GM23338 (cell line): ENCODE measurements around the gene GK2. TPM values are rescaled to one million over a fixed set of nuclear protein-coding genes. Genes with fewer than 3 reads are reported as not detected.

Experiments used
- ATAC-seq: fragments of 200-7000 bp; cut with Tn5 transposase; 3 replicates; pipeline ENCODE4 v1.9.1; 2020
- DNase-seq: peaks from one replicate; pipeline ENCODE4 v3.0.0-alpha.2; 2015; ENCODE audit warnings: low spot score
- H2AFZ ChIP-seq: fragments of 200-600 bp; sonication (generic); 2 replicates; pipeline ENCODE4 v1.8.0; 2016; ENCODE audit warnings: antibody characterized with exemption, mild to moderate bottlenecking, moderate library complexity
- H3F3A ChIP-seq: fragments of 200-600 bp; sonication (generic); replicated peaks from 2 replicates; pipeline ENCODE4 v1.8.0; 2017; ENCODE audit warnings: antibody characterized with exemption, mixed run types, low read depth
- H3K27ac ChIP-seq: fragments of 200-600 bp; sonication (generic); 2 replicates; pipeline ENCODE4 v1.6.1; 2016; ENCODE audit warnings: low read depth
- H3K27me3 ChIP-seq: fragments of 200-600 bp; sonication (generic); 2 replicates; pipeline ENCODE4 v1.8.0; 2016; ENCODE audit warnings: mild to moderate bottlenecking, mixed run types, moderate library complexity; ENCODE audit not compliant: insufficient read depth
- H3K36me3 ChIP-seq: fragments of 200-600 bp; sonication (generic); 2 replicates; pipeline ENCODE4 v1.8.0; 2016; ENCODE audit warnings: mild to moderate bottlenecking; ENCODE audit not compliant: insufficient read depth
- H3K4me1 ChIP-seq: fragments of 200-600 bp; sonication (generic); 2 replicates; pipeline ENCODE4 v1.8.0; 2016; ENCODE audit warnings: mild to moderate bottlenecking, moderate library complexity; ENCODE audit not compliant: insufficient read depth
- H3K4me2 ChIP-seq: fragments of 200-600 bp; sonication (generic); 2 replicates; pipeline ENCODE4 v1.7.1; 2017; ENCODE audit warnings: mixed run types
- H3K4me3 ChIP-seq: fragments of 200-600 bp; sonication (generic); 2 replicates; pipeline ENCODE4 v1.6.1; 2016; ENCODE audit warnings: mixed run types
- H3K79me2 ChIP-seq: fragments of 200-600 bp; sonication (generic); replicated peaks from 2 replicates; pipeline ENCODE4 v1.8.0; 2017; ENCODE audit warnings: mild to moderate bottlenecking; ENCODE audit not compliant: insufficient read depth
- H3K9me2 ChIP-seq: fragments of 200-600 bp; sonication (generic); 2 replicates; pipeline ENCODE4 v1.8.0; 2017; ENCODE audit not compliant: insufficient read depth
- H4K20me1 ChIP-seq: fragments of 200-600 bp; sonication (generic); replicated peaks from 2 replicates; pipeline ENCODE4 v1.8.0; 2017; ENCODE audit warnings: mild to moderate bottlenecking; ENCODE audit not compliant: insufficient read depth
- H3K27ac Mint-ChIP-seq: 2 replicates; pipeline ENCODE4 v1.8.0; 2020; ENCODE audit warnings: inconsistent platforms, mild to moderate bottlenecking, moderate library complexity, mixed read lengths
- H3K27me3 Mint-ChIP-seq: 3 replicates; pipeline ENCODE4 v1.8.0; 2022; ENCODE audit warnings: low read depth, mild to moderate bottlenecking, moderate library complexity, mixed read lengths, inconsistent platforms; ENCODE audit not compliant: insufficient read depth, poor library complexity
- H3K36me3 Mint-ChIP-seq: 3 replicates; pipeline ENCODE4 v1.8.0; 2021; ENCODE audit warnings: low read depth, mild to moderate bottlenecking, inconsistent platforms, moderate library complexity, mixed read lengths
- H3K4me1 Mint-ChIP-seq: 3 replicates; pipeline ENCODE4 v1.8.0; 2020; ENCODE audit warnings: mild to moderate bottlenecking, inconsistent platforms, mixed read lengths
- H3K4me3 Mint-ChIP-seq: 3 replicates; pipeline ENCODE4 v1.8.0; 2021; ENCODE audit warnings: moderate library complexity, mild to moderate bottlenecking, inconsistent platforms, mixed read lengths
- H3K9me3 Mint-ChIP-seq: 3 replicates; pipeline ENCODE4 v1.8.0; 2020; ENCODE audit warnings: moderate library complexity, mild to moderate bottlenecking, inconsistent platforms, mixed read lengths
- EZH2phosphoT487 ChIP-seq: fragments of 200-600 bp; sonication (generic); IDR thresholded peaks from one replicate; pipeline ENCODE4 v1.8.1; 2018; ENCODE audit warnings: antibody characterized with exemption; ENCODE audit not compliant: unreplicated experiment
- NANOG ChIP-seq: IDR thresholded peaks from 2 replicates; pipeline ENCODE4 v1.6.1; 2016; ENCODE audit warnings: antibody characterized with exemption, borderline replicate concordance
- POLR2AphosphoS5 ChIP-seq: IDR thresholded peaks from 2 replicates; pipeline ENCODE4 v1.6.1; 2016; ENCODE audit warnings: antibody characterized with exemption, low read depth
- ZNF331 ChIP-seq: fragments of 250-450 bp; sonication (Bioruptor Pico); IDR thresholded peaks from 2 replicates; pipeline ENCODE4 v1.5.0; 2020; ENCODE audit warnings: low read depth, mild to moderate bottlenecking, moderate library complexity
- polyA plus RNA-seq: library from polyadenylated mRNA; unstranded; fragments of >200 nt; fragmentation: Nextera tagmentation; extraction: Ambion mirVana; gene quantifications from 2 replicates; pipeline ENCODE4 v1.2.1, GENCODE V29; 2016
- total RNA-seq: library from RNA; depleted of rRNA; stranded (reverse); fragments of >200 nt; shearing (Covaris generic); gene quantifications from 2 replicates; pipeline ENCODE4 v1.2.3, GENCODE V29; 2014
- TF ChIP-seq, protein P1 (sequence below): fragments of 250-450 bp; sonication (Bioruptor Pico); IDR thresholded peaks from 2 replicates; pipeline ENCODE4 v1.5.0; 2020; ENCODE audit warnings: mild to moderate bottlenecking, moderate library complexity
- TF ChIP-seq, protein P2 (sequence below): IDR thresholded peaks from one replicate; pipeline ENCODE4 v1.6.1; 2018; ENCODE audit warnings: antibody characterized with exemption; ENCODE audit not compliant: unreplicated experiment

Gene GK2
- total and polyA plus RNA-seq, 2 experiments from 2014 or later = not detected

GRCh38 chr4:79390890-79391289 is 17.1 kb downstream of the GK2 start (continued):
- TF ChIP-seq, protein P1, sequence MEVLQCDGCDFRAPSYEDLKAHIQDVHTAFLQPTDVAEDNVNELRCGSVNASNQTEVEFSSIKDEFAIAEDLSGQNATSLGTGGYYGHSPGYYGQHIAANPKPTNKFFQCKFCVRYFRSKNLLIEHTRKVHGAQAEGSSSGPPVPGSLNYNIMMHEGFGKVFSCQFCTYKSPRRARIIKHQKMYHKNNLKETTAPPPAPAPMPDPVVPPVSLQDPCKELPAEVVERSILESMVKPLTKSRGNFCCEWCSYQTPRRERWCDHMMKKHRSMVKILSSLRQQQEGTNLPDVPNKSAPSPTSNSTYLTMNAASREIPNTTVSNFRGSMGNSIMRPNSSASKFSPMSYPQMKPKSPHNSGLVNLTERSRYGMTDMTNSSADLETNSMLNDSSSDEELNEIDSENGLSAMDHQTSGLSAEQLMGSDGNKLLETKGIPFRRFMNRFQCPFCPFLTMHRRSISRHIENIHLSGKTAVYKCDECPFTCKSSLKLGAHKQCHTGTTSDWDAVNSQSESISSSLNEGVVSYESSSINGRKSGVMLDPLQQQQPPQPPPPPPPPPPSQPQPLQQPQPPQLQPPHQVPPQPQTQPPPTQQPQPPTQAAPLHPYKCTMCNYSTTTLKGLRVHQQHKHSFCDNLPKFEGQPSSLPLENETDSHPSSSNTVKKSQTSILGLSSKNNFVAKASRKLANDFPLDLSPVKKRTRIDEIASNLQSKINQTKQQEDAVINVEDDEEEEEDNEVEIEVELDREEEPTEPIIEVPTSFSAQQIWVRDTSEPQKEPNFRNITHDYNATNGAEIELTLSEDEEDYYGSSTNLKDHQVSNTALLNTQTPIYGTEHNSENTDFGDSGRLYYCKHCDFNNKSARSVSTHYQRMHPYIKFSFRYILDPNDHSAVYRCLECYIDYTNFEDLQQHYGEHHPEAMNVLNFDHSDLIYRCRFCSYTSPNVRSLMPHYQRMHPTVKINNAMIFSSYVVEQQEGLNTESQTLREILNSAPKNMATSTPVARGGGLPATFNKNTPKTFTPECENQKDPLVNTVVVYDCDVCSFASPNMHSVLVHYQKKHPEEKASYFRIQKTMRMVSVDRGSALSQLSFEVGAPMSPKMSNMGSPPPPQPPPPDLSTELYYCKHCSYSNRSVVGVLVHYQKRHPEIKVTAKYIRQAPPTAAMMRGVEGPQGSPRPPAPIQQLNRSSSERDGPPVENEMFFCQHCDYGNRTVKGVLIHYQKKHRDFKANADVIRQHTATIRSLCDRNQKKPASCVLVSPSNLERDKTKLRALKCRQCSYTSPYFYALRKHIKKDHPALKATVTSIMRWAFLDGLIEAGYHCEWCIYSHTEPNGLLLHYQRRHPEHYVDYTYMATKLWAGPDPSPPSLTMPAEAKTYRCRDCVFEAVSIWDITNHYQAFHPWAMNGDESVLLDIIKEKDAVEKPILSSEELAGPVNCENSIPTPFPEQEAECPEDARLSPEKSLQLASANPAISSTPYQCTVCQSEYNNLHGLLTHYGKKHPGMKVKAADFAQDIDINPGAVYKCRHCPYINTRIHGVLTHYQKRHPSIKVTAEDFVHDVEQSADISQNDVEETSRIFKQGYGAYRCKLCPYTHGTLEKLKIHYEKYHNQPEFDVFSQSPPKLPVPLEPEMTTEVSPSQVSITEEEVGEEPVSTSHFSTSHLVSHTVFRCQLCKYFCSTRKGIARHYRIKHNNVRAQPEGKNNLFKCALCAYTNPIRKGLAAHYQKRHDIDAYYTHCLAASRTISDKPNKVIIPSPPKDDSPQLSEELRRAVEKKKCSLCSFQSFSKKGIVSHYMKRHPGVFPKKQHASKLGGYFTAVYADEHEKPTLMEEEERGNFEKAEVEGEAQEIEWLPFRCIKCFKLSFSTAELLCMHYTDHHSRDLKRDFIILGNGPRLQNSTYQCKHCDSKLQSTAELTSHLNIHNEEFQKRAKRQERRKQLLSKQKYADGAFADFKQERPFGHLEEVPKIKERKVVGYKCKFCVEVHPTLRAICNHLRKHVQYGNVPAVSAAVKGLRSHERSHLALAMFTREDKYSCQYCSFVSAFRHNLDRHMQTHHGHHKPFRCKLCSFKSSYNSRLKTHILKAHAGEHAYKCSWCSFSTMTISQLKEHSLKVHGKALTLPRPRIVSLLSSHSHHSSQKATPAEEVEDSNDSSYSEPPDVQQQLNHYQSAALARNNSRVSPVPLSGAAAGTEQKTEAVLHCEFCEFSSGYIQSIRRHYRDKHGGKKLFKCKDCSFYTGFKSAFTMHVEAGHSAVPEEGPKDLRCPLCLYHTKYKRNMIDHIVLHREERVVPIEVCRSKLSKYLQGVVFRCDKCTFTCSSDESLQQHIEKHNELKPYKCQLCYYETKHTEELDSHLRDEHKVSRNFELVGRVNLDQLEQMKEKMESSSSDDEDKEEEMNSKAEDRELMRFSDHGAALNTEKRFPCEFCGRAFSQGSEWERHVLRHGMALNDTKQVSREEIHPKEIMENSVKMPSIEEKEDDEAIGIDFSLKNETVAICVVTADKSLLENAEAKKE (CRISPR knock-in tag) = no peak
- no peak for TF ChIP-seq NANOG
- no peak for TF ChIP-seq ZNF331 (CRISPR knock-in tag)
- no peak for TF ChIP-seq POLR2AphosphoS5
- TF ChIP-seq, protein P2, sequence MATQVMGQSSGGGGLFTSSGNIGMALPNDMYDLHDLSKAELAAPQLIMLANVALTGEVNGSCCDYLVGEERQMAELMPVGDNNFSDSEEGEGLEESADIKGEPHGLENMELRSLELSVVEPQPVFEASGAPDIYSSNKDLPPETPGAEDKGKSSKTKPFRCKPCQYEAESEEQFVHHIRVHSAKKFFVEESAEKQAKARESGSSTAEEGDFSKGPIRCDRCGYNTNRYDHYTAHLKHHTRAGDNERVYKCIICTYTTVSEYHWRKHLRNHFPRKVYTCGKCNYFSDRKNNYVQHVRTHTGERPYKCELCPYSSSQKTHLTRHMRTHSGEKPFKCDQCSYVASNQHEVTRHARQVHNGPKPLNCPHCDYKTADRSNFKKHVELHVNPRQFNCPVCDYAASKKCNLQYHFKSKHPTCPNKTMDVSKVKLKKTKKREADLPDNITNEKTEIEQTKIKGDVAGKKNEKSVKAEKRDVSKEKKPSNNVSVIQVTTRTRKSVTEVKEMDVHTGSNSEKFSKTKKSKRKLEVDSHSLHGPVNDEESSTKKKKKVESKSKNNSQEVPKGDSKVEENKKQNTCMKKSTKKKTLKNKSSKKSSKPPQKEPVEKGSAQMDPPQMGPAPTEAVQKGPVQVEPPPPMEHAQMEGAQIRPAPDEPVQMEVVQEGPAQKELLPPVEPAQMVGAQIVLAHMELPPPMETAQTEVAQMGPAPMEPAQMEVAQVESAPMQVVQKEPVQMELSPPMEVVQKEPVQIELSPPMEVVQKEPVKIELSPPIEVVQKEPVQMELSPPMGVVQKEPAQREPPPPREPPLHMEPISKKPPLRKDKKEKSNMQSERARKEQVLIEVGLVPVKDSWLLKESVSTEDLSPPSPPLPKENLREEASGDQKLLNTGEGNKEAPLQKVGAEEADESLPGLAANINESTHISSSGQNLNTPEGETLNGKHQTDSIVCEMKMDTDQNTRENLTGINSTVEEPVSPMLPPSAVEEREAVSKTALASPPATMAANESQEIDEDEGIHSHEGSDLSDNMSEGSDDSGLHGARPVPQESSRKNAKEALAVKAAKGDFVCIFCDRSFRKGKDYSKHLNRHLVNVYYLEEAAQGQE = no peak
- TF ChIP-seq EZH2phosphoT487 = no peak

DNA sequence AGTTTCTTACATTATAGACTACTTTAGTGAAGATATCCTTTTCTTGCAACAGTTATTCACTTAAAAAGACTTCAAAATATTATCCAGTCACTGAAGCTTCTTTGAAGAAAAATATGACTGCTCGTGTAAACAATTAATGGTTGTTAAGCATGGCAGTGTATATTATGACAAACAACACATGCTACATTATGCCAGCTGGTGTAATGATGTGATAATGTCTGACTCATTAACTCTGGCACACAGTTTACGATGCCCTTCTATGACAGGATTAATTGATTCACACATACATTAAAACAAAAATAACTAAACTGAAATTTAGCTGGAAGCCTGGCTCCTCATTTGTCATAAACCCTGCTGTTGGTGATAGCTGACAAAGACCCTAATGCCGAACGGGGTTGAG is 22.4 kb downstream of the GK2 start:
- Histone ChIP-seq H3K36me3 (no peaks in the 10 kb centered on the region), H3K9me2 (no peaks in the 10 kb centered on the region), H2AFZ (no peak overlapping the region), H3K79me2 (no peaks in the 10 kb centered on the region), H3K4me3 (no peak overlapping the region), H3F3A (no peaks in the 10 kb centered on the region), H4K20me1 (no peaks in the 10 kb centered on the region), H3K27ac (no peak overlapping the region), H3K4me1 (no peaks in the 10 kb centered on the region), H3K4me2 (no peak overlapping the region), H3K27me3 (no peaks in the 10 kb centered on the region)
- no peak overlapping the region for H3K27ac Mint-ChIP-seq
- H3K36me3 Mint-ChIP-seq = no peaks in the 10 kb centered on the region
- H3K27me3 Mint-ChIP-seq = no peaks in the 10 kb centered on the region
- no peak overlapping the region for H3K4me3 Mint-ChIP-seq
- ATAC-seq (no peak), DNase-seq (no peak)
- no peaks in the 10 kb centered on the region for H3K4me1 Mint-ChIP-seq
- H3K9me3 Mint-ChIP-seq = no peaks in the 10 kb centered on the region
- TF ChIP-seq, protein P1 (CRISPR knock-in tag) = no peak
- no peak for TF ChIP-seq ZNF331 (CRISPR knock-in tag)
